Neural cell (in vitro differentiated cells): ENCODE results near the gene NDUFC1. TPM values are rescaled to one million over a fixed set of nuclear protein-coding genes. Genes with fewer than 3 reads are reported as not detected.

Experiments
- H2AFZ ChIP-seq: fragments of 200-600, 300-800 bp; sonication (generic), shearing (Covaris generic); 2 replicates; pipeline ENCODE4 v1.6.0; 2014; ENCODE audit warnings: low read depth, mild to moderate bottlenecking, antibody characterized with exemption, low read length, moderate library complexity
- H3F3A ChIP-seq: fragments of 200-600 bp; shearing (Covaris generic); 2 replicates; pipeline ENCODE4 v1.6.1; 2016; ENCODE audit warnings: mild to moderate bottlenecking, moderate library complexity, mixed read lengths, antibody characterized with exemption, low read length; ENCODE audit not compliant: insufficient read depth, poor library complexity, severe bottlenecking
- H3K27ac ChIP-seq: fragments of 200-600, 300-800 bp; sonication (generic), shearing (Covaris generic); 2 replicates; pipeline ENCODE4 v1.5.1; 2014; ENCODE audit warnings: mild to moderate bottlenecking, low read length, moderate library complexity
- H3K27me3 ChIP-seq: fragments of 300-800, 200-600 bp; sonication (generic), shearing (Covaris generic); 2 replicates; pipeline ENCODE4 v1.6.0; 2014; ENCODE audit warnings: mild to moderate bottlenecking, low read depth, low read length, moderate library complexity; ENCODE audit not compliant: insufficient read depth
- H3K36me3 ChIP-seq: fragments of 300-800, 200-600 bp; sonication (generic), shearing (Covaris generic); 2 replicates; pipeline ENCODE4 v1.5.1; 2014; ENCODE audit warnings: mild to moderate bottlenecking, antibody characterized with exemption, low read length, moderate library complexity; ENCODE audit not compliant: insufficient read depth
- H3K4me2 ChIP-seq: fragments of 300-800, 200-600 bp; sonication (generic), shearing (Covaris generic); 2 replicates; pipeline ENCODE4 v1.6.0; 2014; ENCODE audit warnings: mild to moderate bottlenecking, low read length
- H3K4me3 ChIP-seq: fragments of 300-800, 200-600 bp; sonication (generic), shearing (Covaris generic); 2 replicates; pipeline ENCODE4 v1.5.1; 2014; ENCODE audit warnings: mild to moderate bottlenecking, low read length, moderate library complexity
- H3K79me2 ChIP-seq: fragments of 200-600 bp; shearing (Covaris generic); replicated peaks from 2 replicates; pipeline ENCODE4 v1.6.0; 2014; ENCODE audit warnings: mild to moderate bottlenecking, low read length, moderate library complexity; ENCODE audit not compliant: insufficient read depth
- H3K9ac ChIP-seq: fragments of 300-800, 200-600 bp; sonication (generic), shearing (Covaris generic); 2 replicates; pipeline ENCODE4 v1.6.1; 2016; ENCODE audit warnings: mild to moderate bottlenecking, low read length, mixed read lengths
- H3K9me2 ChIP-seq: fragments of 200-600 bp; shearing (Covaris generic); 2 replicates; pipeline ENCODE4 v1.6.1; 2016; ENCODE audit warnings: mild to moderate bottlenecking, low read length, mixed read lengths; ENCODE audit not compliant: insufficient read depth
- H3K9me3 ChIP-seq: fragments of 200-600, 300-800 bp; sonication (generic), shearing (Covaris generic); 2 replicates; pipeline ENCODE4 v1.6.1; 2016; ENCODE audit warnings: mild to moderate bottlenecking, mixed run types, low read length, moderate library complexity, mixed read lengths
- H4K20me1 ChIP-seq: fragments of 200-600 bp; shearing (Covaris generic); 2 replicates; pipeline ENCODE4 v1.6.1; 2016; ENCODE audit warnings: mild to moderate bottlenecking, mixed run types; ENCODE audit not compliant: insufficient read depth
- EP300 ChIP-seq: fragments of 450-650 bp; conservative IDR thresholded peaks from 2 replicates; pipeline ENCODE4 v1.6.1; 2014; ENCODE audit warnings: antibody characterized with exemption, mild to moderate bottlenecking, moderate library complexity; ENCODE audit not compliant: poor library complexity, severe bottlenecking
- EZH2 ChIP-seq: fragments of 200-600, 300-800 bp; shearing (Covaris generic), sonication (generic); IDR thresholded peaks from 2 replicates; pipeline ENCODE4 v1.6.1; 2014; ENCODE audit warnings: antibody characterized with exemption, low read length, borderline replicate concordance, mild to moderate bottlenecking; ENCODE audit not compliant: insufficient read depth, poor library complexity, severe bottlenecking
- MXI1 ChIP-seq: fragments of 450-650 bp; conservative IDR thresholded peaks from 2 replicates; pipeline ENCODE4 v1.6.1; 2014; ENCODE audit warnings: antibody characterized with exemption, mild to moderate bottlenecking; ENCODE audit not compliant: poor library complexity, severe bottlenecking
- POLR2AphosphoS5 ChIP-seq: IDR thresholded peaks from 2 replicates; pipeline ENCODE4 v1.6.1; 2012
- RAD21 ChIP-seq: fragments of 450-650 bp; conservative IDR thresholded peaks from 2 replicates; pipeline ENCODE4 v1.6.1; 2014; ENCODE audit warnings: antibody characterized with exemption, mild to moderate bottlenecking, moderate library complexity
- REST ChIP-seq: IDR thresholded peaks from 2 replicates; pipeline ENCODE4 v1.6.1; 2012; ENCODE audit warnings: borderline replicate concordance
- SMC3 ChIP-seq: fragments of 450-650 bp; conservative IDR thresholded peaks from 2 replicates; pipeline ENCODE4 v1.6.1; 2014; ENCODE audit warnings: antibody characterized with exemption, mild to moderate bottlenecking, moderate library complexity; ENCODE audit not compliant: poor library complexity
- TAF1 ChIP-seq: IDR thresholded peaks from 2 replicates; pipeline ENCODE4 v1.6.1; 2012; ENCODE audit warnings: low read depth
- polyA plus RNA-seq: library from polyadenylated mRNA; depleted of rRNA; stranded (reverse); fragments of >200 nt; gene quantifications from 2 replicates; pipeline ENCODE4 v1.2.3, GENCODE V29; 2014
- TF ChIP-seq, protein P1 (sequence below): fragments of 450-650 bp; IDR thresholded peaks from 2 replicates; pipeline ENCODE4 v1.5.1; 2014; ENCODE audit warnings: antibody characterized with exemption, mild to moderate bottlenecking, moderate library complexity; ENCODE audit not compliant: poor library complexity, severe bottlenecking

The NDUFC1 gene
- polyA plus RNA-seq, 1 donor from 2014 or later, result 102 TPM

DNA sequence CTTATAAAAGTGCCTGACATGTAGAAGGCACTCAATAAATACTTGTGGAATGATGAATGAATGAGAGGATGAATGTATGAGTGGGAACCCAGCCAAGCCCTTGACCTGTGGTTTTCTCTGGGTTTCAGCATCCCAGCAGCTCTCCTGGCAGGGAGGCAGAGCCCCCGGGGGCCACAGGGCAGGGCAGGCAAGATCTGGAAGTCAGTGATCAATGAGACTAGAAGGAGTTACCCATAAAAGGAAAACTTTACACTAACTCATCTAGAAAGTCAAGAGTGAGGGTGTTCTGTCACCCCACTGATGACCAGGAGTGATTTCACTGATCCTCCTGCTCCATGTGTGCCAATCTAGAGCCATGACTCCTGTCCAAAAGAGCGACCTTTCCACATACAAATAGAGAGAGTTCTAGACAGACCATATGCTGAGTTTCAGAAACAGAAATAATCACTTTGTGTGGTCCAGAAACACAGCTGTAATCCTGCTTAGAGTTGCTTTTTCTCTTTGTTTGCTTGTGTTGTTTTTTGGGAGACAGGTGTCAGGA, 59.7 kb downstream of the NDUFC1 start:
- no peaks in the 10 kb centered on the region for H3K36me3 ChIP-seq
- H4K20me1 ChIP-seq, result no peaks in the 10 kb centered on the region
- no peak overlapping the region for H3K4me2 ChIP-seq
- no peak overlapping the region for H3K27ac ChIP-seq
- H3F3A ChIP-seq, result no peaks in the 10 kb centered on the region
- no peaks in the 10 kb centered on the region for H3K79me2 ChIP-seq
- no peak overlapping the region for H2AFZ ChIP-seq
- H3K27me3 ChIP-seq, result no peaks in the 10 kb centered on the region
- H3K9me2 ChIP-seq, result no peaks in the 10 kb centered on the region
- TF ChIP-seq REST (no peak), TAF1 (no peak), POLR2AphosphoS5 (no peak), EP300 (no peak), SMC3 (no peak), MXI1 (no peak), EZH2 (no peak), RAD21 (no peak)
- TF ChIP-seq, protein P1, sequence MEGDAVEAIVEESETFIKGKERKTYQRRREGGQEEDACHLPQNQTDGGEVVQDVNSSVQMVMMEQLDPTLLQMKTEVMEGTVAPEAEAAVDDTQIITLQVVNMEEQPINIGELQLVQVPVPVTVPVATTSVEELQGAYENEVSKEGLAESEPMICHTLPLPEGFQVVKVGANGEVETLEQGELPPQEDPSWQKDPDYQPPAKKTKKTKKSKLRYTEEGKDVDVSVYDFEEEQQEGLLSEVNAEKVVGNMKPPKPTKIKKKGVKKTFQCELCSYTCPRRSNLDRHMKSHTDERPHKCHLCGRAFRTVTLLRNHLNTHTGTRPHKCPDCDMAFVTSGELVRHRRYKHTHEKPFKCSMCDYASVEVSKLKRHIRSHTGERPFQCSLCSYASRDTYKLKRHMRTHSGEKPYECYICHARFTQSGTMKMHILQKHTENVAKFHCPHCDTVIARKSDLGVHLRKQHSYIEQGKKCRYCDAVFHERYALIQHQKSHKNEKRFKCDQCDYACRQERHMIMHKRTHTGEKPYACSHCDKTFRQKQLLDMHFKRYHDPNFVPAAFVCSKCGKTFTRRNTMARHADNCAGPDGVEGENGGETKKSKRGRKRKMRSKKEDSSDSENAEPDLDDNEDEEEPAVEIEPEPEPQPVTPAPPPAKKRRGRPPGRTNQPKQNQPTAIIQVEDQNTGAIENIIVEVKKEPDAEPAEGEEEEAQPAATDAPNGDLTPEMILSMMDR, result no peak
- H3K9me3 ChIP-seq, result no peaks in the 10 kb centered on the region
- H3K9ac ChIP-seq, result no peak overlapping the region
- no peak overlapping the region for H3K4me3 ChIP-seq

- Histone ChIP-seq H3K9me2 (no peaks in the 10 kb centered on the region), H3K4me2 (no peak overlapping the region), H4K20me1 (no peaks in the 10 kb centered on the region), H3K9me3 (no peaks in the 10 kb centered on the region), H3K79me2 (no peaks in the 10 kb centered on the region), H3K36me3 (no peaks in the 10 kb centered on the region), H2AFZ (no peak overlapping the region), H3K27ac (no peak overlapping the region), H3K9ac (no peak overlapping the region), H3K4me3 (no peak overlapping the region), H3F3A (no peaks in the 10 kb centered on the region), H3K27me3 (no peaks in the 10 kb centered on the region)
- TF ChIP-seq POLR2AphosphoS5 (no peak), EZH2 (no peak), SMC3 (no peak)
- TF ChIP-seq, protein P1, result no peak
Observed at GRCh38 chr4:139241784-139242151, 60.5 kb downstream of the NDUFC1 start.
